PC-9 (cell line): Measurements from ENCODE around the gene KCNAB2. TPM values are rescaled to one million over a fixed set of nuclear protein-coding genes. Genes with fewer than 3 reads are reported as not detected.

Experiments
- BruUV-seq: library from RNA; stranded (reverse); fragments of 400-500 nt; replicated peaks from 2 replicates; lab custom pipeline; 2021; lab: Mats Ljungman, UMichigan
- CTCF ChIA-PET: fragments of 300-600 bp; sonication (Branson Sonifier 250); formaldehyde crosslinking; loops from one replicate; lab custom pipeline; 2022; ENCODE audit warnings: antibody characterized with exemption; lab: Charles Lee
- POLR2A ChIA-PET: fragments of 300-600 bp; sonication (Branson Sonifier 250); formaldehyde crosslinking; loops from one replicate; lab custom pipeline; 2022; ENCODE audit warnings: antibody characterized with exemption; ENCODE audit not compliant: unreplicated experiment; lab: Charles Lee
- DNase-seq, 2 experiments: peaks; one replicate each; pipeline versions ENCODE4 v3.0.0 to v3.0.0-alpha.2; 2015 to 2022; ENCODE audit warnings: mixed read lengths in 1 of 2
- H2AFZ ChIP-seq: fragments of 200-600 bp; sonication (generic); 2 replicates; pipeline ENCODE4 v1.8.1; 2017; ENCODE audit warnings: antibody characterized with exemption
- H3F3A ChIP-seq: fragments of 200-600 bp; sonication (generic); 2 replicates; pipeline ENCODE4 v1.8.1; 2017; ENCODE audit warnings: antibody characterized with exemption, mild to moderate bottlenecking, low read depth; ENCODE audit not compliant: insufficient read depth
- H3K27ac ChIP-seq: fragments of 200-600 bp; sonication (generic); 2 replicates; pipeline ENCODE4 v1.6.1; 2016; ENCODE audit warnings: mixed run types
- H3K27me3 ChIP-seq: fragments of 200-600 bp; sonication (generic); 2 replicates; pipeline ENCODE4 v1.6.1; 2016; ENCODE audit warnings: low read depth, mixed run types; ENCODE audit not compliant: insufficient read depth
- H3K36me3 ChIP-seq: fragments of 200-600 bp; sonication (generic); 2 replicates; pipeline ENCODE4 v1.6.1; 2016; ENCODE audit warnings: low read depth, mixed run types
- H3K4me1 ChIP-seq: fragments of 200-600 bp; sonication (generic); replicated peaks from 2 replicates; pipeline ENCODE4 v1.6.1; 2016; ENCODE audit warnings: mixed run types; ENCODE audit not compliant: insufficient read depth
- H3K4me2 ChIP-seq: fragments of 200-600 bp; sonication (generic); 2 replicates; pipeline ENCODE4 v1.6.1; 2017; ENCODE audit warnings: mixed run types
- H3K4me3 ChIP-seq: fragments of 200-600 bp; sonication (generic); 2 replicates; pipeline ENCODE4 v1.6.1; 2016; ENCODE audit warnings: mixed run types
- H3K79me2 ChIP-seq: fragments of 200-600 bp; sonication (generic); 2 replicates; pipeline ENCODE4 v1.6.1; 2017; ENCODE audit warnings: low read depth, mixed run types
- H3K9me2 ChIP-seq: fragments of 200-600 bp; sonication (generic); 2 replicates; pipeline ENCODE4 v1.8.1; 2017; ENCODE audit warnings: mild to moderate bottlenecking; ENCODE audit not compliant: insufficient read depth
- H3K9me3 ChIP-seq: fragments of 200-600 bp; sonication (generic); 2 replicates; pipeline ENCODE4 v1.8.1; 2016; ENCODE audit warnings: low read depth; ENCODE audit not compliant: insufficient read depth
- H4K20me1 ChIP-seq: fragments of 200-600 bp; sonication (generic); 2 replicates; pipeline ENCODE4 v1.8.1; 2017; ENCODE audit not compliant: insufficient read depth
- EZH2 ChIP-seq: fragments of 200-600 bp; sonication (generic); IDR thresholded peaks from 2 replicates; pipeline ENCODE4 v1.8.0; 2017; ENCODE audit warnings: antibody characterized with exemption, low read depth
- intact Hi-C: fragments of 100-400 bp; cut with micrococcal nuclease; formaldehyde crosslinking; loops from one replicate; pipeline ENCODE4 v1.10.0; 2022; ENCODE audit not compliant: unreplicated experiment
- total RNA-seq: library from RNA; stranded (reverse); gene quantifications from 2 replicates; pipeline ENCODE4 v1.2.3, GENCODE V29; 2021
- TF ChIP-seq, protein P1 (sequence below): fragments of 200-600 bp; sonication (generic); conservative IDR thresholded peaks from 2 replicates; pipeline ENCODE4 v1.6.1; 2017; ENCODE audit warnings: mixed run types, antibody characterized with exemption, mild to moderate bottlenecking, moderate library complexity

KCNAB2 gene
- total RNA-seq, 1 experiment from 2014 or later, result 19.6 TPM

DNA sequence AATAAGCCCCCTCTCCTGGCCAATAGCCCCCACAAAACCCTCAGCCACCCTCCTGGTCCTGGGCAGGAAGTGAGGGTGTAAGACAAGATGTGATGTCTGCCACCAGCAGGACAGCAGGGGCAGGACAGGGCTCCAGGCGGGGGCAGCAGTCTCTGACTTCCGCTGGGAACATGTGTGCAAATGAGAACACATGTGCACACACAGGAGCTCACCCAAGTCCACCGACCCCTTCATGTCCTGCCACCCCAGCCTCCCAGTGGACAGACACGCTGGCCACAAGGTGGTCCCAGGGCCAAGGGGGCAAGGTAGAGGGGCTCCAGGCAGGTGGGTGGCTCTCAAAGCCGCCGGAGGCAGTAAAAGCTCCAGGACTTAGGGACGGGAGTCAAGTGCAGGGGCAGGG, 60.1 kb downstream of the KCNAB2 start:
- no peaks in the 10 kb centered on the region for H3K4me1 ChIP-seq
- H3K27me3 ChIP-seq, result peaks cover 13% of the 10 kb centered on the region; the same call in 1 of the 2 replicates
- intact Hi-C loops, result no loop called here
- TF ChIP-seq EZH2, result no peak
- TF ChIP-seq, protein P1, sequence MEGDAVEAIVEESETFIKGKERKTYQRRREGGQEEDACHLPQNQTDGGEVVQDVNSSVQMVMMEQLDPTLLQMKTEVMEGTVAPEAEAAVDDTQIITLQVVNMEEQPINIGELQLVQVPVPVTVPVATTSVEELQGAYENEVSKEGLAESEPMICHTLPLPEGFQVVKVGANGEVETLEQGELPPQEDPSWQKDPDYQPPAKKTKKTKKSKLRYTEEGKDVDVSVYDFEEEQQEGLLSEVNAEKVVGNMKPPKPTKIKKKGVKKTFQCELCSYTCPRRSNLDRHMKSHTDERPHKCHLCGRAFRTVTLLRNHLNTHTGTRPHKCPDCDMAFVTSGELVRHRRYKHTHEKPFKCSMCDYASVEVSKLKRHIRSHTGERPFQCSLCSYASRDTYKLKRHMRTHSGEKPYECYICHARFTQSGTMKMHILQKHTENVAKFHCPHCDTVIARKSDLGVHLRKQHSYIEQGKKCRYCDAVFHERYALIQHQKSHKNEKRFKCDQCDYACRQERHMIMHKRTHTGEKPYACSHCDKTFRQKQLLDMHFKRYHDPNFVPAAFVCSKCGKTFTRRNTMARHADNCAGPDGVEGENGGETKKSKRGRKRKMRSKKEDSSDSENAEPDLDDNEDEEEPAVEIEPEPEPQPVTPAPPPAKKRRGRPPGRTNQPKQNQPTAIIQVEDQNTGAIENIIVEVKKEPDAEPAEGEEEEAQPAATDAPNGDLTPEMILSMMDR, result no peak
- ChIA-PET CTCF (interaction anchor here (0.7 to 1.0 kb wide), 2 partner anchors 26 to 139 kb away, joined by 3 to 10 read pairs; no protein-coding TSS in a partner anchor), POLR2A (no interaction called here)
- DNase-seq, result no peak
- no peaks in the 10 kb centered on the region for H3K9me3 ChIP-seq
- no TSS peak for BruUV-seq
- H4K20me1 ChIP-seq, result no peaks in the 10 kb centered on the region
- H3K27ac ChIP-seq, result no peak overlapping the region
- H2AFZ ChIP-seq, result no peak overlapping the region
- no peaks in the 10 kb centered on the region for H3K36me3 ChIP-seq
- no peak overlapping the region for H3K4me2 ChIP-seq
- no peaks in the 10 kb centered on the region for H3K9me2 ChIP-seq
- no peaks in the 10 kb centered on the region for H3K79me2 ChIP-seq
- H3K4me3 ChIP-seq, result no peak overlapping the region
- no peaks in the 10 kb centered on the region for H3F3A ChIP-seq

DNA sequence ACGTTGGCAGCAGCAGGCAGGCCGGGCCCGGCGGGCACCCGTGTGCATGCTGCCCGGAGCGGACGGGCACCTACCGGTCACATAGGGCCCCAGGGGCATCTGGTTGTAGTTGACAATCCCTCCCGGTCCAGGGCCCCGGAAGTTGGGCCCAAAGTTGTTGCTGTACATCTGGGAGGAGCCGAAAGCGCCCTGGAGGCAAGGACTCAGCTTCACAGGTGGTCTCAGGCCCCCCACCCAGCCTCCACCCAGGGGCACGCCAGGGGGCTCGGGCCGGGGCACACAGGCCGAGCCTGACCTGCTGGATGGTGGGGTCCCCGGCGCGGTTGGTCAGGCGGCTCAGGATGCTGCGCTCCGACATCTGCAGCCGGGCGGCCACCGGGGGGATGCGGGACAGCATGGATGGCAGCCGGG, 60.6 kb downstream of the KCNAB2 start:
- Histone ChIP-seq H3K9me3 (no peaks in the 10 kb centered on the region), H3K4me3 (no peak overlapping the region), H3K27me3 (peaks cover 13% of the 10 kb centered on the region; the same call in 1 of the 2 replicates), H3K36me3 (no peaks in the 10 kb centered on the region), H3K4me1 (no peaks in the 10 kb centered on the region), H3K79me2 (no peaks in the 10 kb centered on the region), H3K9me2 (no peaks in the 10 kb centered on the region), H3K27ac (no peak overlapping the region), H2AFZ (no peak overlapping the region), H3K4me2 (no peak overlapping the region), H4K20me1 (no peaks in the 10 kb centered on the region), H3F3A (no peaks in the 10 kb centered on the region)
- CTCF ChIA-PET, result interaction anchor here (0.7 kb wide), 1 partner anchor 25 kb away, joined by 3 read pairs; no protein-coding TSS in a partner anchor
- intact Hi-C loops, result no loop called here
- no TSS peak for BruUV-seq
- POLR2A ChIA-PET, result no interaction called here
- TF ChIP-seq EZH2, result no peak
- TF ChIP-seq, protein P1, result no peak
- DNase-seq, result no peak

DNA sequence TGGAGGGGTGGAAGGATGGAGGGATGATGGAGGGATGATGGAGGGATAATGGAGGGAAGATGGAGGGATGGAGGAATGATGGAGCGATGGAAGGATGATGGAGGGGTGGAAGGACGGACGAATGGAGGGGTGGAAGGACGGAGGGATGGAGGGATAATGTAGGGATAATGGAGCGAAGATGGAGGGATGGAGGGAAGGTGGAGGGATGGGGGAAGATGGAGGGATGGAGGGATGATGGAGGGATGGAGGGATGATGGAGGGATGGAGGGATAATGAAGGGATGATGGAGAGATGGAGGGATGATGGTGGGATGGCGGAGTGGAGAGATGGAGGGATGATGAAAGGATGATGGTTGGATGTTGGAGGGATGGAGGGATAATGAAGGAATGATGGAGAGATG, 61.3 kb downstream of the KCNAB2 start:
- POLR2A ChIA-PET, result no interaction called here
- H3K79me2 ChIP-seq, result no peaks in the 10 kb centered on the region
- H3K4me2 ChIP-seq, result no peak overlapping the region
- no peak overlapping the region for H3K27ac ChIP-seq
- no peaks in the 10 kb centered on the region for H3K9me3 ChIP-seq
- H4K20me1 ChIP-seq, result no peaks in the 10 kb centered on the region
- intact Hi-C loops, result no loop called here
- TF ChIP-seq EZH2, result no peak
- TF ChIP-seq, protein P1, result no peak
- BruUV-seq, result no TSS peak
- no peak overlapping the region for H2AFZ ChIP-seq
- H3K36me3 ChIP-seq, result no peaks in the 10 kb centered on the region
- CTCF ChIA-PET, result no interaction called here
- no peaks in the 10 kb centered on the region for H3F3A ChIP-seq
- peaks cover 17% of the 10 kb centered on the region; the same call in 1 of the 2 replicates for H3K27me3 ChIP-seq
- no peaks in the 10 kb centered on the region for H3K9me2 ChIP-seq
- H3K4me3 ChIP-seq, result no peak overlapping the region
- no peak for DNase-seq
- H3K4me1 ChIP-seq, result no peaks in the 10 kb centered on the region
